Nephron (organoid): ENCODE measurements around the gene ODAD3.
"Not testable (repeated sequence)": the region's sequence is repeated elsewhere in the genome, so short reads cannot be mapped to it uniquely, and the experiment has no call there.

Experiments used
- H3K27ac Mint-ChIP-seq, 3 experiments: 2 replicates each; pipeline ENCODE4 v1.8.0; 2020; ENCODE audit warnings: mixed read lengths in 3 of 3, mild to moderate bottlenecking in 2 of 3, moderate library complexity in 1 of 3
- H3K27me3 Mint-ChIP-seq: 2 replicates; pipeline ENCODE4 v1.8.0; 2021; ENCODE audit warnings: low read depth, mild to moderate bottlenecking, moderate library complexity, mixed read lengths
- H3K36me3 Mint-ChIP-seq: 2 replicates; pipeline ENCODE4 v1.8.0; 2020; ENCODE audit warnings: low read depth, mixed read lengths
- H3K4me1 Mint-ChIP-seq: 2 replicates; pipeline ENCODE4 v1.8.0; 2020; ENCODE audit warnings: mixed read lengths
- H3K4me3 Mint-ChIP-seq, 3 experiments: 2 replicates each; pipeline ENCODE4 v1.8.0; 2020; ENCODE audit warnings: mild to moderate bottlenecking in 3 of 3, mixed read lengths in 3 of 3, moderate library complexity in 2 of 3
- H3K9me3 Mint-ChIP-seq: 2 replicates; pipeline ENCODE4 v1.8.0; 2020; ENCODE audit warnings: mixed read lengths
- CTCF ChIP-seq, 3 experiments: fragments of 200-600 bp; sonication (generic); IDR thresholded peaks; one replicate each; pipeline ENCODE4 v1.5.0; 2021; ENCODE audit warnings: antibody characterized with exemption in 3 of 3; ENCODE audit not compliant: unreplicated experiment in 3 of 3

ODAD3 gene

DNA sequence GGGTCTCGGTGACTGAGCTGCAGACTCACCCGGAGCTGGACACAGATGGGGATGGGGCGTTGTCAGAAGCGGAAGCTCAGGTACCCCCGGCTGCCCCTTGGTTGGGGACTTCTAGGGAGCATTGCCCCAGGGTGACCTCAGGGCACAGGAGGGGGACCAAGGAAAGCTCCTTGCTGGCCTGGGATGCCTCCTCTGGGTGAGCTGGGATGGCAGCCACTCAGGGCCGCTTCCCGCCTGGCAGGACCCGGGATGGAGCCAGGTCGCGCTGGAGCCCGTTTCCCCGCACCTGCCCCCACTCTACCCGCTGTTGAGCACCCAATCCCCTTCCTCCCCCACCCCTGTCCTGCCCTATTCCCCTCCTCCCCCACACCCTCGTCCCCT, 11.3 kb upstream of the ODAD3 start:
- Mint-ChIP-seq H3K4me3 (no peak overlapping the region), H3K27ac (peak overlapping the region in 2 of 3 experiments; percentile 41 to 66), H3K36me3 (peaks cover 21% of the 10 kb centered on the region), H3K9me3 (no peaks in the 10 kb centered on the region), H3K27me3 (no peaks in the 10 kb centered on the region), H3K4me1 (no peaks in the 10 kb centered on the region)
- no peak for TF ChIP-seq CTCF (IDR thresholded peaks at IDR 0.05; ENCODE audit: unreplicated experiment in 3 of 3)

DNA sequence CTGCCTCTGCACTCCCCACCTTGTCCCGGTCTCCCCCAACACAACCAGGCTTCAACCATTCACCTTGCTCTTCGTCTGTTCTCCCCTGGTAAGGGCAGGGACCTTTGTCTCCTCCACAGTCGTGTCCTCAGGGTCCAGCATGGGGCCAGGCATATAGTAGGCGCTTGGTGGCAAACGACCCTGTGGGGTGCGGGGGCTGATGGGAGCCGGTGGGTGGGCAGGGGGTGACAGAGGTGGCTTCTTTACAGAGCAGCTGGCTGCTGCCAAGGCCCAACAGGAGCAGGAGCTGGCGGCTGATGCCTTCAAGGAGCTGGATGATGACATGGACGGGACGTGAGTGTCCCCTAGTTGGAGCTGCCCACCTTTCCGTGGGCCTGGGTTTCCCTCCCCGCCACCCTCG, 10.2 kb upstream of the ODAD3 start:
- H3K36me3 Mint-ChIP-seq: peaks cover 32% of the 10 kb centered on the region
- TF ChIP-seq CTCF (IDR thresholded peaks at IDR 0.05; ENCODE audit: unreplicated experiment in 3 of 3): no peak
- no peak overlapping the region for H3K27ac Mint-ChIP-seq
- H3K4me3 Mint-ChIP-seq: no peak overlapping the region
- no peaks in the 10 kb centered on the region for H3K27me3 Mint-ChIP-seq
- no peaks in the 10 kb centered on the region for H3K4me1 Mint-ChIP-seq
- no peaks in the 10 kb centered on the region for H3K9me3 Mint-ChIP-seq

DNA sequence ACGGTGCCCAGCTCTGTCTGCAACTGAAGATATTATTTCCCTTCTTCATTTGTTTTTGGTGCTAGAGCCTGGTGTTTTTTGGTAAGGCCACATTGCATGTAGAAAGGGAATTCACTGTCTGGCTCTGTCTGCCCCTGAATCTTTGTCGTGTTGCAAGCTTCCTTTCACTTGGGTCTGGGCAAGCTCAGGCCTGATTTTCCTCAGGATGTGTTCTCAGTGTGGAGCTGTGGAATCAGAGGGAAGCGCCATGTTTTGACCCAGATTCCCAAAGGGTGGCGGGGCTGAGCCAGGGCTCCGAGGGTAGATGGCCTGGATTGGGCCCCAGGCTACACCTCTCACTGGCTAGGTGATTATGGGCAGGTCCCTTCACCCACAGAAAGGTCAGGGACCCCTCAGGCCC, 9.1 kb upstream of the ODAD3 start:
- H3K27ac Mint-ChIP-seq: no peak overlapping the region
- no peaks in the 10 kb centered on the region for H3K9me3 Mint-ChIP-seq
- no peaks in the 10 kb centered on the region for H3K4me1 Mint-ChIP-seq
- H3K27me3 Mint-ChIP-seq: no peaks in the 10 kb centered on the region
- no peak for TF ChIP-seq CTCF (IDR thresholded peaks at IDR 0.05; ENCODE audit: unreplicated experiment in 3 of 3)
- H3K36me3 Mint-ChIP-seq: peaks cover 33% of the 10 kb centered on the region
- H3K4me3 Mint-ChIP-seq: no peak overlapping the region

DNA sequence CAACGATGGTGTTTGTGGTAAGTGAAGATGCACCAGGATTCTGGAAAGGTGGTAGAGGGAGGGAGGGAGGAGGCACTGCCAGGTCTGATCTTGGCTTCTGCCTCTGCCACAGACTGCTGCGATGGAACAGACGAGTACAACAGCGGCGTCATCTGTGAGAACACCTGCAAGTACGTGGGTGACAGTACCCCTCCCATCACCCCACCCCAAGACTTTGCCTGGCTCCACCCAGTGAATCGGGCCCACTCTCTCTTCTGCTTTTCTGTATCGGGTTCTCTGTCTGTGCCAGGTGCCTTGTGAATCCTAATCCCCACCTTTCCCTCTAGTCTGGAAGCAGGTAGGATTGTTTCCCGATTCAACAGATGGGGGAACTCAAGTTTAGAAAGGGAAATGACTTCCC, 3.0 kb upstream of the ODAD3 start:
- Mint-ChIP-seq H3K27me3 (no peaks in the 10 kb centered on the region), H3K4me3 (peak overlapping the region; percentile 76 to 100 (median 86)), H3K4me1 (peaks cover 12% of the 10 kb centered on the region), H3K27ac (no peak overlapping the region), H3K9me3 (no peaks in the 10 kb centered on the region), H3K36me3 (peaks cover 44% of the 10 kb centered on the region)
- TF ChIP-seq CTCF (IDR thresholded peaks at IDR 0.05; ENCODE audit: unreplicated experiment in 3 of 3): no peak

GRCh38 chr19:11435833-11436313, 952 bp upstream of the ODAD3 start:
- peaks cover 32% of the 10 kb centered on the region for H3K36me3 Mint-ChIP-seq
- H3K4me3 Mint-ChIP-seq: peak overlapping the region; percentile 99 to 100 (median 100)
- no peak for TF ChIP-seq CTCF (IDR thresholded peaks at IDR 0.05; ENCODE audit: unreplicated experiment in 3 of 3)
- H3K27ac Mint-ChIP-seq: peak overlapping the region; percentile 89 to 98 (median 97)
- H3K9me3 Mint-ChIP-seq: no peaks in the 10 kb centered on the region
- no peaks in the 10 kb centered on the region for H3K27me3 Mint-ChIP-seq
- peaks cover 12% of the 10 kb centered on the region for H3K4me1 Mint-ChIP-seq

- Mint-ChIP-seq H3K4me1 (peaks cover 12% of the 10 kb centered on the region), H3K27me3 (no peaks in the 10 kb centered on the region), H3K4me3 (peak overlapping the region; percentile 99 to 100 (median 100)), H3K27ac (peak overlapping the region; percentile 89 to 98 (median 97)), H3K36me3 (peaks cover 26% of the 10 kb centered on the region), H3K9me3 (no peaks in the 10 kb centered on the region)
- TF ChIP-seq CTCF (IDR thresholded peaks at IDR 0.05; ENCODE audit: unreplicated experiment in 3 of 3): no peak
These were observed 241 bp downstream of the ODAD3 start for GRCh38 chr19:11434703-11435056.

DNA sequence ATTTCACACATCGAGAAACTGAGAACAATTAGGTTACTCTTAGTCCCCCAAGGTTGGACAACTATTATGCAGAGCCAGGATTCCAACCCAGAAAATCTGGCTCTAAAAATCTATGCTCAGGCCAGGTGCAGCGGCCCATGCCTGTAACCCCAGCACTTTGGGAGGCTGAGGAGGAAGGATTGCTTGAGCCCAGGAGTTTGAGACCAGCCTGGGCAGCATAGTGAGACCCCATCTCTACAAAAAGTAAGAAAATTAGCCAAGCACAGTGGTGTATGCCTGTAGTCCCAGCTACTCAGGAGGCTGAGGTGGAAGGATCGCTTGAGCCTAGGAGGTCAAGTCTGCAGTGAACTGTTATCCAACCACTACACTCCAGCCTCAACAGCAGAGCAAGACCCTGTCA, 1.4 kb downstream of the ODAD3 start:
- H3K9me3 Mint-ChIP-seq, H3K27me3 Mint-ChIP-seq, H3K27ac Mint-ChIP-seq: not testable (repeated sequence)
- H3K4me3 Mint-ChIP-seq: peak overlapping the region in 1 of 3 experiments; percentile 14
- H3K36me3 Mint-ChIP-seq: peaks cover 22% of the 10 kb centered on the region
- H3K4me1 Mint-ChIP-seq: peaks cover 12% of the 10 kb centered on the region
